Epithelial cell of proximal tubule (primary cell): ENCODE measurements around the gene CACNA1C. TPM values are rescaled to one million over a fixed set of nuclear protein-coding genes. Genes with fewer than 3 reads are reported as not detected.

Experiments
- DNase-seq: peaks from one replicate; pipeline ENCODE4 v3.0.0-alpha.2; 2011; ENCODE audit warnings: low read depth
- H3K4me3 ChIP-seq: 2 replicates; pipeline ENCODE4 v1.5.1; 2011; ENCODE audit warnings: low read depth, mild to moderate bottlenecking, low read length
- CTCF ChIP-seq: conservative IDR thresholded peaks from 2 replicates; pipeline ENCODE4 v1.5.1; 2012; ENCODE audit warnings: low read depth, mild to moderate bottlenecking, low read length
- total RNA-seq: library from RNA; depleted of rRNA; stranded (reverse); fragments of >200 nt; gene quantifications from 2 replicates; pipeline ENCODE4 v1.2.3, GENCODE V29; 2015

Gene CACNA1C
- total RNA-seq, 1 donor from 2014 or later = not detected

- DNase-seq = peak; percentile 68
- TF ChIP-seq CTCF = no peak
- H3K4me3 ChIP-seq = no peak overlapping the region
Observed at GRCh38 chr12:2336409-2336829, 283.6 kb downstream of the CACNA1C start.

DNA sequence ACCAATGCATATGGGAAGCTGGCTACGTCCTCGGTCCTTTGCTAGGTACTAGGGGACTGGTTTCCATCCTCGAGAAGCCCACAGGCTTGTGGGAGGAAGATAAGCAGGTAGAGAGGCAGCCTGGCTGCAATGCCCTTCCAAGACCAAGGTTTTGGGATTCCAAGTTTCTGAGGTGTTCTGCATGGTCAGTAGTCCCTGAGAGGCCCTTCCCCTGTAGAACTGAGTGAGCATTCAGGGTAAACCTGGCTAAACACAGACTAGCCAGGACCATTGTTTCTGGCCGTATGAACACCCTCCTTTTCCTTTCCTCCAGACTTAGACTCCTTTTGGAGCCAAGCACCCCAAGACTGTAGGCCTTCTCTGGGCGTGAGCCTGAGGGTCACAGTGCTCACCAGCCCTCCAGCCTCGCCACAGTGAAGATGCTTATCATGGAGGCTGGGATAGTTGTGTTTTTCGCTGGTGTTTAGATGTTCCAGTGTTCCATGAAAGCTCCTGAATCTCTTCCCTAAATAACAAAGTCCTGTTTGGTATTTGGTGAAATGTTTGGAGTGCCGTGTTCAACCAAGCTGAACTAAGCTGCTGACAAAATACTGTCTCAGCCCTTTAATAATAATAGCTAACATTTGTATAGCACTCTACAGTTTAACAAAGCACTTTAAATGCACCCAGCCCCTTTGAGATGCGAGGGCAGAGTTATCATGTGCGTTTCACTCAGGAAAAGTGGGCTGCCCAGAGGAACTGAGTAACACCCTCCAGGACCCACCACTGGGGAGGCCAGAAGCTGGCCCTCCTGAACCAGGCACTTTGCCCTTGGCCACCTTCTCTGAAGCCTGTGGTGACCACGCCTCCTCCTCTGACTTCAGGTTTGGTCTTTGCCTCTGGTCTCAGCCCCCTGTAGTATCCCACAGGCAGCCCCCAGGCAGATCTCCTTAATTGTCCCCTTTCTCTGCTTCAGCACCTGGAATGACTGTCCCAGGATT, 284.5 kb downstream of the CACNA1C start:
- no peak for TF ChIP-seq CTCF
- DNase-seq = no peak
- no peak overlapping the region for H3K4me3 ChIP-seq

DNA sequence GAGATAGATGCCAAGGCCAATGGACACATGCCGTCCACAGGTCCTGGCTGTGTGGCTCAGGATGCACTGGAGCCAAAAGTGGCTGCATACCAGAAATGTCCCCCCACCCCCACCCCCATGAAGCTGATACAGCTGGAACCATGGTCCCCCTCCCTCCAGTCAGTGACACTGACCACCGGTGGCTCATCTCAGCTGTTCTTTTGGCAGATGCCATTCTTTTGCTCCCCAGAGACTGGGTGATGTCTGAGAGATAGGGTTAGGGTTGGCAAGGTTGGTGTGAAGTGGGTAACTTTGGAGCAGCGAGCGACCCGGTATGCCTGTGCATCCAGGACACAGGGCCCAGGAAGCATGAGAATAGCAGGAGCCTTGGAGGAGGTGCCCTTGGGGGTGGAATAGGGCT, 285.6 kb downstream of the CACNA1C start:
- no peak overlapping the region for H3K4me3 ChIP-seq
- DNase-seq = no peak
- no peak for TF ChIP-seq CTCF

- no peak overlapping the region for H3K4me3 ChIP-seq
- no peak for TF ChIP-seq CTCF
- DNase-seq = peak; percentile 41
Observed at GRCh38 chr12:2338991-2339431, 286.2 kb downstream of the CACNA1C start.

GRCh38 chr12:2341051-2341751, 288.4 kb downstream of the CACNA1C start:
- H3K4me3 ChIP-seq = no peak overlapping the region

GRCh38 chr12:2341871-2342270, 289.1 kb downstream of the CACNA1C start:
- no peak for DNase-seq
- no peak overlapping the region for H3K4me3 ChIP-seq
- TF ChIP-seq CTCF = no peak

More at GRCh38 chr12:2341051-2341751, 288.4 kb downstream of the CACNA1C start:
- no peak for TF ChIP-seq CTCF
- DNase-seq = no peak
